ENCODE data around the gene DSG1. TPM values are rescaled to one million over a fixed set of nuclear protein-coding genes. Genes with fewer than 3 reads are reported as not detected.

Gene DSG1
- polyA plus RNA-seq, 3 donors: not detected

DNA sequence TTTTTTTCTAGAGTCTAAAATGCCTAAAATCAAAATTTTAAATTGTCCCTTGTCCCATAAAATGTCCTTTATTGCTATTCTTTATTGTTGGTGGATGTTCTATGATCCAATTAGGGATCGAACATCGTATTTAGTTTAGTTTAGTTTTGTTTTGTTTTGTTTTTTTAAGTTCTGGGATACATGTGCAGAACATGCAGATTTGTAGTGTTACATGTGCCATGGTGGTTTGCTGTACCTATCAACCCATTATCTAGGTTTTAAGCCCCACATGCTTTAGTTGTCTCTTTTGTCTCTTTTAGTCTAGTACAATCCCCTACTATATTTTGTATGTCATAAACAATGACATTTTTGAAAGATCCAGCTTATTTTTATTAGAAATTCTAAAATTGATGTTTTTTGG is 8.8 kb upstream of the DSG1 start:
- DNase-seq: no peak
- no peaks in the 10 kb centered on the region for H3K4me1 Mint-ChIP-seq
- no CpG with 5 or more reads among the region's 2 CpGs for WGBS (ENCODE audit: insufficient coverage)

DNA sequence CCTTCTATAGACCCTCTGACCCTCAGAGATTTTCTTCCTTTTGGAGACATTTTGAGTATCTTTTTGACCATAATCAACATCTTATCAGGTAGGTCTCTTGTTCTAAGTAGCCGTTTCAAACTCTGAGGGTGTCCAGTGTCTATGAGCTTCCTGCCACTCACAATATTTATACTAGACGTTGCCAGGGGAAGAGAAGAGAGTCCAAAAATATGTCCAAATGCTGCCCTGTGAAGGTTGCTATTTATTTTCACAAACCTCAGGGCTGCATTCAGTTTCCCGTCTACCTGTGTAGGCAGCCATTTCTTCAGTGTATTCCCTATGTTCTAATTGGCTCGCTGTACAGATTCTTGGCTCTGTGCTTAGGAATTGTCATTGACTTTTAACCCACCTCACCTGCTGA is 986 bp upstream of the DSG1 start:
- intact Hi-C loops (cut with micrococcal nuclease): no loop called here
- 71% methylated on average over 1 of the region's 4 CpGs for WGBS (ENCODE audit: insufficient coverage)
- no peak overlapping the region for H3K4me2 ChIP-seq (replicated peaks; ENCODE audit: extremely low read depth, low read length, poor library complexity, severe bottlenecking)
- no peak overlapping the region for H3K9ac ChIP-seq (ENCODE audit: insufficient read depth, low read length, poor library complexity, severe bottlenecking)
- no peak for DNase-seq
- no peaks in the 10 kb centered on the region for H3K4me1 Mint-ChIP-seq
- no peaks in the 10 kb centered on the region for H3K4me1 ChIP-seq (ENCODE audit: control insufficient read depth in 1 of 2, insufficient read depth in 2 of 2, low read length in 2 of 2)
- no peaks in the 10 kb centered on the region for H3K27me3 ChIP-seq (ENCODE audit: control insufficient read depth in 2 of 2, insufficient read depth in 2 of 2, low read length in 2 of 2)
- no peak overlapping the region for H3K4me3 ChIP-seq (replicated peaks in 1 of 3; ENCODE audit: low read depth in 2 of 3, low read length in 3 of 3)
- H3K36me3 Mint-ChIP-seq: no peaks in the 10 kb centered on the region
- H3K4me3 Mint-ChIP-seq: no peak overlapping the region
- TF ChIP-seq, protein P1, sequence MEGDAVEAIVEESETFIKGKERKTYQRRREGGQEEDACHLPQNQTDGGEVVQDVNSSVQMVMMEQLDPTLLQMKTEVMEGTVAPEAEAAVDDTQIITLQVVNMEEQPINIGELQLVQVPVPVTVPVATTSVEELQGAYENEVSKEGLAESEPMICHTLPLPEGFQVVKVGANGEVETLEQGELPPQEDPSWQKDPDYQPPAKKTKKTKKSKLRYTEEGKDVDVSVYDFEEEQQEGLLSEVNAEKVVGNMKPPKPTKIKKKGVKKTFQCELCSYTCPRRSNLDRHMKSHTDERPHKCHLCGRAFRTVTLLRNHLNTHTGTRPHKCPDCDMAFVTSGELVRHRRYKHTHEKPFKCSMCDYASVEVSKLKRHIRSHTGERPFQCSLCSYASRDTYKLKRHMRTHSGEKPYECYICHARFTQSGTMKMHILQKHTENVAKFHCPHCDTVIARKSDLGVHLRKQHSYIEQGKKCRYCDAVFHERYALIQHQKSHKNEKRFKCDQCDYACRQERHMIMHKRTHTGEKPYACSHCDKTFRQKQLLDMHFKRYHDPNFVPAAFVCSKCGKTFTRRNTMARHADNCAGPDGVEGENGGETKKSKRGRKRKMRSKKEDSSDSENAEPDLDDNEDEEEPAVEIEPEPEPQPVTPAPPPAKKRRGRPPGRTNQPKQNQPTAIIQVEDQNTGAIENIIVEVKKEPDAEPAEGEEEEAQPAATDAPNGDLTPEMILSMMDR (IDR thresholded peaks at IDR 0.05): no peak
- no peaks in the 10 kb centered on the region for H4K20me1 ChIP-seq (ENCODE audit: insufficient read depth, low read length)
- H3K36me3 ChIP-seq (replicated peaks in 1 of 2; ENCODE audit: control insufficient read depth in 1 of 2, insufficient read depth in 2 of 2, low read length in 2 of 2): no peaks in the 10 kb centered on the region
- H3K9me3 ChIP-seq (replicated peaks in 1 of 2; ENCODE audit: control insufficient read depth in 1 of 2, insufficient read depth in 1 of 2, low read length in 2 of 2): peaks cover 0 to 1% of the 10 kb centered on the region in 2 donors
- H3K27ac Mint-ChIP-seq: no peak overlapping the region
- peaks cover 0 to 3% (median 0%) of the 10 kb centered on the region in 7 donors for H3K9me3 Mint-ChIP-seq
- H3K27me3 Mint-ChIP-seq (ENCODE audit: low read depth in 3 of 3): no peaks in the 10 kb centered on the region
- H3K79me2 ChIP-seq (ENCODE audit: insufficient read depth, low read length): no peaks in the 10 kb centered on the region
- no peak overlapping the region for H2AFZ ChIP-seq (ENCODE audit: insufficient read depth, low read depth, low read length, poor library complexity, severe bottlenecking)
- no peak overlapping the region for H3K27ac ChIP-seq (ENCODE audit: low read depth in 1 of 2, low read length in 2 of 2)

More for the DNA sequence above, 8.8 kb upstream of the DSG1 start:
- no peaks in the 10 kb centered on the region for H3K36me3 Mint-ChIP-seq
- Histone ChIP-seq H3K4me2 (replicated peaks; ENCODE audit: extremely low read depth, low read length, poor library complexity, severe bottlenecking) (no peak overlapping the region), H3K9ac (ENCODE audit: insufficient read depth, low read length, poor library complexity, severe bottlenecking) (no peak overlapping the region), H3K4me3 (replicated peaks in 1 of 3; ENCODE audit: low read depth in 2 of 3, low read length in 3 of 3) (no peak overlapping the region), H2AFZ (ENCODE audit: insufficient read depth, low read depth, low read length, poor library complexity, severe bottlenecking) (no peak overlapping the region), H4K20me1 (ENCODE audit: insufficient read depth, low read length) (no peaks in the 10 kb centered on the region), H3K9me3 (replicated peaks in 1 of 2; ENCODE audit: control insufficient read depth in 1 of 2, insufficient read depth in 1 of 2, low read length in 2 of 2) (peaks cover 0 to 2% of the 10 kb centered on the region in 2 donors), H3K27me3 (ENCODE audit: control insufficient read depth in 2 of 2, insufficient read depth in 2 of 2, low read length in 2 of 2) (no peaks in the 10 kb centered on the region), H3K36me3 (replicated peaks in 1 of 2; ENCODE audit: control insufficient read depth in 1 of 2, insufficient read depth in 2 of 2, low read length in 2 of 2) (no peaks in the 10 kb centered on the region), H3K4me1 (ENCODE audit: control insufficient read depth in 1 of 2, insufficient read depth in 2 of 2, low read length in 2 of 2) (no peaks in the 10 kb centered on the region), H3K79me2 (ENCODE audit: insufficient read depth, low read length) (no peaks in the 10 kb centered on the region), H3K27ac (ENCODE audit: low read depth in 1 of 2, low read length in 2 of 2) (no peak overlapping the region)
- TF ChIP-seq, protein P1 (IDR thresholded peaks at IDR 0.05): no peak
- intact Hi-C loops (cut with micrococcal nuclease): no loop called here
- H3K27ac Mint-ChIP-seq: no peak overlapping the region
- no peak overlapping the region for H3K4me3 Mint-ChIP-seq
- H3K27me3 Mint-ChIP-seq (ENCODE audit: low read depth in 3 of 3): peaks cover 0 to 2% (median 0%) of the 10 kb centered on the region in 3 donors
- H3K9me3 Mint-ChIP-seq: peaks cover 0 to 6% (median 2%) of the 10 kb centered on the region in 7 donors

All from CD14-positive monocyte (primary cell).